H1 (cell line): ENCODE data around the gene TNFRSF11A. TPM values are rescaled to one million over a fixed set of nuclear protein-coding genes. Genes with fewer than 3 reads are reported as not detected.

Experiments used
- CTCF ChIA-PET: fragments of 300-600 bp; sonication (Branson Sonifier 250); formaldehyde crosslinking; loops from one replicate; lab custom pipeline; 2021; ENCODE audit not compliant: partially characterized antibody; lab: Charles Lee
- POLR2A ChIA-PET: fragments of 300-600 bp; sonication (Branson Sonifier 250); formaldehyde crosslinking; loops from one replicate; lab custom pipeline; 2021; ENCODE audit warnings: inconsistent platforms; ENCODE audit not compliant: partially characterized antibody; lab: Charles Lee
- DNase-seq, 2 experiments: peaks; one replicate each; pipeline versions ENCODE4 v3.0.0 to v3.0.0-alpha.2; 2010 to 2022; ENCODE audit warnings: low spot score in 2 of 2, low read depth in 1 of 2, mixed read lengths in 1 of 2
- FAIRE-seq: peaks from 2 replicates; lab custom pipeline; 2011; peaks lifted over from hg19 to GRCh38; lab: Jason Lieb, UNC
- H2AFZ ChIP-seq: 2 replicates; pipeline ENCODE4 v1.8.1; 2012; ENCODE audit warnings: low read length, inconsistent platforms
- H2AK5ac ChIP-seq: 2 replicates; pipeline ENCODE4 v1.6.1; 2013; ENCODE audit warnings: low read depth, low read length
- H2BK120ac ChIP-seq: replicated peaks from 2 replicates; pipeline ENCODE3; 2013; ENCODE audit warnings: low read depth, low read length, inconsistent platforms
- H2BK12ac ChIP-seq: 2 replicates; pipeline ENCODE4 v1.6.1; 2013; ENCODE audit warnings: low read depth, low read length
- H2BK15ac ChIP-seq: 2 replicates; pipeline ENCODE4 v1.6.1; 2013; ENCODE audit warnings: low read length
- H2BK20ac ChIP-seq: 2 replicates; pipeline ENCODE4 v1.6.1; 2013; ENCODE audit warnings: low read length
- H2BK5ac ChIP-seq: 2 replicates; pipeline ENCODE4 v1.6.1; 2013; ENCODE audit warnings: low read depth, low read length
- H3K14ac ChIP-seq: 2 replicates; pipeline ENCODE4 v1.6.1; 2013; ENCODE audit warnings: inconsistent platforms; ENCODE audit not compliant: insufficient read length
- H3K18ac ChIP-seq: 2 replicates; pipeline ENCODE4 v1.6.1; 2013; ENCODE audit warnings: low read length; ENCODE audit errors: extremely low read depth
- H3K23ac ChIP-seq: 2 replicates; pipeline ENCODE4 v1.6.1; 2013; ENCODE audit warnings: inconsistent platforms; ENCODE audit not compliant: insufficient read length
- H3K23me2 ChIP-seq: 2 replicates; pipeline ENCODE4 v1.6.1; 2013; ENCODE audit warnings: low read depth, low read length
- H3K27ac ChIP-seq: 2 replicates; pipeline ENCODE4 v1.6.1; 2011; ENCODE audit warnings: low read depth, low read length, inconsistent platforms
- H3K27me3 ChIP-seq, 4 experiments: replicated peaks in 1 of 4; 1 replicate in 1 of 4; 2 replicates in 3 of 4; pipeline versions ENCODE4 v1.6.1 to v1.8.1; 2011 to 2013; ENCODE audit warnings: low read length in 3 of 4, mild to moderate bottlenecking in 3 of 4, inconsistent platforms in 2 of 4, mixed read lengths in 2 of 4, moderate library complexity in 1 of 4; ENCODE audit not compliant: control insufficient read depth in 3 of 4, insufficient read depth in 3 of 4; ENCODE audit errors: extremely low read depth in 1 of 4
- H3K36me3 ChIP-seq, 4 experiments: 2 replicates each; pipeline versions ENCODE4 v1.6.1 to v1.8.1; 2011 to 2013; ENCODE audit warnings: mild to moderate bottlenecking in 4 of 4, low read length in 3 of 4, moderate library complexity in 2 of 4, control low read depth in 1 of 4, inconsistent platforms in 1 of 4; ENCODE audit not compliant: insufficient read depth in 4 of 4, control insufficient read depth in 2 of 4
- H3K4ac ChIP-seq: replicated peaks from 2 replicates; pipeline ENCODE3; 2013; ENCODE audit warnings: low read length, low read depth, mixed read lengths, inconsistent platforms; ENCODE audit not compliant: insufficient read length
- H3K4me1 ChIP-seq, 4 experiments: replicated peaks in 1 of 4; 1 replicate in 1 of 4; 2 replicates in 3 of 4; pipeline versions ENCODE4 v1.6.1 to v1.8.1; 2011 to 2013; ENCODE audit warnings: low read length in 3 of 4, inconsistent platforms in 2 of 4, mixed read lengths in 1 of 4; ENCODE audit not compliant: insufficient read depth in 4 of 4, control insufficient read depth in 3 of 4
- H3K4me2 ChIP-seq, 2 experiments: 2 replicates each; pipeline versions ENCODE4 v1.6.1 to v1.8.1; 2011 to 2013; ENCODE audit warnings: low read depth in 2 of 2, low read length in 2 of 2, control low read depth in 1 of 2, inconsistent platforms in 1 of 2, mild to moderate bottlenecking in 1 of 2; ENCODE audit not compliant: insufficient read depth in 1 of 2
- H3K4me3 ChIP-seq, 4 experiments: fragments of 200-600, 300-600 bp in 1 of 4; sonication (generic), shearing (Covaris generic), sonication (Bioruptor Twin) in 1 of 4; 2 replicates each; pipeline versions ENCODE4 v1.5.1 to v1.8.1; 2011 to 2016; ENCODE audit warnings: low read length in 4 of 4, low read depth in 3 of 4, control low read depth in 2 of 4, inconsistent platforms in 2 of 4, mild to moderate bottlenecking in 2 of 4, mixed read lengths in 1 of 4, moderate library complexity in 1 of 4; ENCODE audit not compliant: insufficient read depth in 2 of 4; ENCODE audit errors: extremely low read depth in 1 of 4
- H3K56ac ChIP-seq: replicated peaks from 2 replicates; pipeline ENCODE3; 2013; ENCODE audit warnings: low read depth, mild to moderate bottlenecking, mixed read lengths, low read length, inconsistent platforms; ENCODE audit not compliant: insufficient read length
- H3K79me1 ChIP-seq: 2 replicates; pipeline ENCODE4 v1.6.1; 2013; ENCODE audit warnings: low read depth, low read length, control low read depth
- H3K79me2 ChIP-seq, 2 experiments: 2 replicates each; pipeline versions ENCODE4 v1.6.1 to v1.8.1; 2012 to 2013; ENCODE audit warnings: low read length in 2 of 2, mild to moderate bottlenecking in 2 of 2, inconsistent platforms in 1 of 2; ENCODE audit not compliant: insufficient read depth in 2 of 2, control insufficient read depth in 1 of 2
- H3K9ac ChIP-seq, 4 experiments: replicated peaks in 1 of 4; 1 replicate in 1 of 4; 2 replicates in 3 of 4; pipeline versions ENCODE4 v1.6.1 to v1.8.1; 2011 to 2013; ENCODE audit warnings: low read depth in 3 of 4, low read length in 3 of 4, control low read depth in 2 of 4, mild to moderate bottlenecking in 2 of 4, moderate library complexity in 2 of 4, inconsistent platforms in 1 of 4; ENCODE audit errors: extremely low read depth in 1 of 4
- H3K9me3 ChIP-seq, 2 experiments: 2 replicates each; pipeline versions ENCODE4 v1.6.1 to v1.8.1; 2012 to 2013; ENCODE audit warnings: mild to moderate bottlenecking in 2 of 2, moderate library complexity in 2 of 2, control low read depth in 1 of 2, inconsistent platforms in 1 of 2, low read depth in 1 of 2, low read length in 1 of 2, mixed read lengths in 1 of 2; ENCODE audit not compliant: insufficient read depth in 2 of 2
- H4K20me1 ChIP-seq, 2 experiments: replicated peaks in 1 of 2; 2 replicates each; pipeline versions ENCODE3 to v1.8.1; 2011 to 2013; ENCODE audit warnings: inconsistent platforms in 2 of 2, low read length in 2 of 2, mild to moderate bottlenecking in 1 of 2; ENCODE audit not compliant: insufficient read depth in 2 of 2, control insufficient read depth in 1 of 2
- H4K5ac ChIP-seq: 2 replicates; pipeline ENCODE4 v1.6.1; 2013; ENCODE audit warnings: low read length, low read depth, mixed read lengths, inconsistent platforms; ENCODE audit not compliant: insufficient read length
- H4K8ac ChIP-seq: 2 replicates; pipeline ENCODE4 v1.8.0; 2013; ENCODE audit warnings: mild to moderate bottlenecking, moderate library complexity, low read length, inconsistent platforms; ENCODE audit not compliant: insufficient read depth; ENCODE audit errors: extremely low read depth
- H4K91ac ChIP-seq: replicated peaks from 2 replicates; pipeline ENCODE3; 2013; ENCODE audit warnings: low read length, mixed read lengths, inconsistent platforms; ENCODE audit not compliant: insufficient read length
- CHD1 ChIP-seq: IDR thresholded peaks from 2 replicates; pipeline ENCODE4 v1.6.1; 2012; ENCODE audit warnings: low read depth, low read length, improper control_type of control experiment
- CTCF ChIP-seq, 3 experiments: IDR thresholded peaks; 1 replicate in 2 of 3; 2 replicates in 1 of 3; pipeline versions ENCODE4 v1.5.1 to v1.6.1; 2011; ENCODE audit warnings: low read length in 3 of 3, mild to moderate bottlenecking in 3 of 3, inconsistent platforms in 2 of 3, low read depth in 1 of 3, moderate library complexity in 1 of 3; ENCODE audit not compliant: insufficient read depth in 1 of 3; ENCODE audit errors: control extremely low read depth in 1 of 3
- GABPA ChIP-seq: IDR thresholded peaks from 2 replicates; pipeline ENCODE4 v1.6.1; 2011; ENCODE audit warnings: mild to moderate bottlenecking, low read length, moderate library complexity, borderline replicate concordance; ENCODE audit not compliant: insufficient read depth
- RNF2 ChIP-seq: fragments of 200-900, 300-1000 bp; sonication (generic); IDR thresholded peaks from 2 replicates; pipeline ENCODE4 v1.7.1; 2016; ENCODE audit warnings: borderline replicate concordance, low read depth, mild to moderate bottlenecking, antibody characterized with exemption, low read length; ENCODE audit not compliant: poor library complexity, severe bottlenecking; ENCODE audit errors: missing control alignments
- ZNF274 ChIP-seq: IDR thresholded peaks from 2 replicates; pipeline ENCODE4 v1.7.0; 2012; ENCODE audit warnings: low read length, borderline replicate concordance; ENCODE audit errors: extremely low read depth
- WGBS, 2 experiments: shearing (Covaris generic) in 1 of 2; methylation state at CpG; one replicate each; pipeline versions ENCODE4 v1.1.6 to v1.1.7; 2013 to 2015; ENCODE audit warnings: low lambda C conversion rate in 2 of 2, mixed read lengths in 2 of 2, inconsistent platforms in 1 of 2, low coverage in 1 of 2, missing lambda C conversion rate in 1 of 2; ENCODE audit not compliant: insufficient replicate concordance in 2 of 2, insufficient coverage in 1 of 2, insufficient read length in 1 of 2; ENCODE audit errors: extremely low coverage in 1 of 2, missing lambda C conversion rate in 1 of 2; 5-methylcytosine and 5-hydroxymethylcytosine counted together
- polyA plus RNA-seq, 7 experiments: library from polyadenylated mRNA; depleted of rRNA in 3 of 7; stranded (reverse) in 5 of 7; unstranded in 2 of 7; fragments of >200 nt in 5 of 7; fragments of 200-250 nt in 2 of 7; gene quantifications; 1 replicate in 5 of 7; 2 replicates in 1 of 7; 4 replicates in 1 of 7; pipeline versions ENCODE4 v1.2.1 to v1.2.3, GENCODE V29; 2011 to 2013; ENCODE audit warnings: missing spikeins in 2 of 7, mixed read lengths in 2 of 7
- total RNA-seq: library from RNA; stranded (reverse); fragmentation: NEBNext Ultra II Directional; extraction: Animal tissue kit (Norgen Biotek cat#: 25700); gene quantifications from 2 replicates; pipeline ENCODE4 v1.2.1, GENCODE V29; 2021

TNFRSF11A gene
- total and polyA plus RNA-seq, 2 of the 8 experiments (the other 6 are each of a cell fraction or from before 2014, with no cell fraction given): 8.7 to 10.6 TPM

- WGBS, 2 experiments: 85% methylated on average over 10 of the region's 10 CpGs; no CpG with 5 or more reads in 1 of the 2 experiments
- CTCF ChIA-PET: interaction anchor here (0.8 kb wide), 2 partner anchors 17 to 544 kb away, joined by 3 read pairs; no protein-coding TSS in a partner anchor
Observed at GRCh38 chr18:62438018-62438329, 112.9 kb downstream of the TNFRSF11A start.

More at GRCh38 chr18:62438018-62438329, 112.9 kb downstream of the TNFRSF11A start:
- Histone ChIP-seq H3K27me3 (no peaks in the 10 kb centered on the region), H3K56ac (no peak overlapping the region), H3K4me2 (no peak overlapping the region), H3K9ac (no peak overlapping the region), H3K36me3 (no peaks in the 10 kb centered on the region), H3K18ac (no peak overlapping the region; the same call in 1 of the 2 replicates), H2AK5ac (no peak overlapping the region), H3K79me1 (no peaks in the 10 kb centered on the region), H3K27ac (no peak overlapping the region), H2BK15ac (no peak overlapping the region), H2BK12ac (0 out of 2 replicates have a peak overlapping the region, but pooled peaks have one; percentile 39), H4K8ac (no peak overlapping the region), H3K14ac (no peak overlapping the region), H2BK20ac (no peak overlapping the region), H3K23me2 (no peaks in the 10 kb centered on the region), H4K5ac (no peak overlapping the region), H2BK5ac (0 out of 2 replicates have a peak overlapping the region, but pooled peaks have one; percentile 24), H3K4me1 (peaks cover 0 to 4% (median 0%) of the 10 kb centered on the region in 4 experiments; a peak in 1 of 7 replicates), H2BK120ac (no peak overlapping the region), H3K4me3 (no peak overlapping the region), H3K4ac (no peak overlapping the region), H2AFZ (peak overlapping the region; percentile 98), H4K20me1 (no peaks in the 10 kb centered on the region), H3K9me3 (no peaks in the 10 kb centered on the region; a peak in 1 of 4 replicates), H3K79me2 (no peaks in the 10 kb centered on the region), H4K91ac (no peak overlapping the region), H3K23ac (no peak overlapping the region)
- DNase-seq (no peak), FAIRE-seq (no peak)
- TF ChIP-seq CHD1 (no peak), CTCF (IDR thresholded peaks at IDR 0.05; ENCODE audit: control extremely low read depth in 1 of 3, insufficient read depth in 1 of 3, low read depth in 1 of 3, low read length in 3 of 3) (no peak), ZNF274 (no peak), GABPA (no peak), RNF2 (no peak)
- POLR2A ChIA-PET: interaction anchor here (0.8 to 1.2 kb wide), 2 partner anchors 84 to 277 kb away, joined by 3 to 4 read pairs; partner anchors contain the start of genes PHLPP1 and ZCCHC2
